ENCODE results near the gene C3orf20. TPM values are rescaled to one million over a fixed set of nuclear protein-coding genes. Genes with fewer than 3 reads are reported as not detected.
"Not testable (repeated sequence)": the region's sequence is repeated elsewhere in the genome, so short reads cannot be mapped to it uniquely, and the experiment has no call there.

C3orf20 gene
- total RNA-seq, 1 donor from 2014 or later = not detected

DNA sequence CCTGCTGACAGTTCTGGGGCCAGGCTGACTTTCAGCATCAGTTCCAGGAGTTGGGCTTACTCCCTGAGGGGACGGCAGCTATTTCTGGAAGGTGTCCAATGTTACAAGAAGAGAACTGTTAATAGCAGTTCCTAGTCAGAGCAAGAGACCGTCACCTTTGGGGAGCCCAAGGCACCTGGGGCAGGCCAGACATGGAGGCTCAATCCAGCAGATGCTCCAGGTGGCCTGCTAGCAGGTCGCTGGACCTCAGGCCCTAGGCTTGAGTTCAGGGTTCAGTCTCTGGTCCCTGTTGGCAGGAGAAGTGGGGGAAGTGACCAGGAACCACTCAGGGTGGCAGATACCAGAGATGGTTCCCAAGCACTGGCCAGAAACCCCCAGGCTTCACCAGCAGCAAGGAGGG lies 25.9 kb downstream of the C3orf20 start:
- no peak for DNase-seq

- no peak for DNase-seq
Measured at GRCh38 chr3:14701676-14702075, 26.7 kb downstream of the C3orf20 start.

GRCh38 chr3:14703128-14703750 lies 28.3 kb downstream of the C3orf20 start:
- DNase-seq = no peak

GRCh38 chr3:14703791-14704190 lies 28.9 kb downstream of the C3orf20 start:
- no peak for DNase-seq

DNA sequence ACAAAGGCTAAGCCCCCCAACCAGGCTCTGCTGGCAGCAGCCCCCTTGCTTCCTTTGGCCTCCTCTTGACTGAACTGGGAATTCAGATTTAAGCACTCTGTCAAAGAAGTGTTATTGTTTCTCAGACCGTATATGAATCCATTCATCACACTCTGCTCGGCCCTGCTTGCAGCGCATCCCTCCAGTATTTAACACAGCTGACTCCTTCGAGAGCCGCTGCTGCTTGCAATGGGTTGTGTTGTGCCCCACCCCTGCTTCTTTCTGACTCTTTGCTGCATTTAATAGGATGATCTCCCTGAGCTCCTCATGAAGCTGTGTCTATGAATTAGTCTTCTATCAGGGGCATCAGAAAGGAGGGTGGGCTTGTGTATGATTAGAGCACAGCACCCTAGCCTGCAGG lies 31.2 kb downstream of the C3orf20 start:
- DNase-seq = no peak

- DNase-seq = no peak
Measured at GRCh38 chr3:14716591-14716990, 41.6 kb downstream of the C3orf20 start.

- DNase-seq = no peak
Measured at GRCh38 chr3:14717307-14717706, 42.4 kb downstream of the C3orf20 start.

DNA sequence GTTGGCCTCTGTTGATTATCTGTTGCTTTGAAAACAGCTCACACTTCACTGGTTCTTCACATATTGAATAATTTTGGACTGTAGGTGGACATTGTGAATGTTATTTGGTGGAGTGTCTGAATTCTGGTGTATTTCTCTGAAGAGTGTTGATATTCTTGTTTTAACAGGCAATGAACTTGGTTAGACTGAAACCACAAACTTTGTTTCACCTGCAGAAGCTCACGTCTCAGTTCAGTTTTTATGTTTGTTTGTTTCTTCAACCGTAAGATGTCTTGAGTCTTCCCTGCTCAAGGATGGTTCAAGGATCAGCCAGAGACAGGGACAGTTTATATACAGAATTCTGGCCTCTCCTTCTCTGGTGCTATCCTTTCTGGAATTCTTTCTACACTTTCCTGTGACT lies 43.6 kb downstream of the C3orf20 start:
- DNase-seq = no peak

DNA sequence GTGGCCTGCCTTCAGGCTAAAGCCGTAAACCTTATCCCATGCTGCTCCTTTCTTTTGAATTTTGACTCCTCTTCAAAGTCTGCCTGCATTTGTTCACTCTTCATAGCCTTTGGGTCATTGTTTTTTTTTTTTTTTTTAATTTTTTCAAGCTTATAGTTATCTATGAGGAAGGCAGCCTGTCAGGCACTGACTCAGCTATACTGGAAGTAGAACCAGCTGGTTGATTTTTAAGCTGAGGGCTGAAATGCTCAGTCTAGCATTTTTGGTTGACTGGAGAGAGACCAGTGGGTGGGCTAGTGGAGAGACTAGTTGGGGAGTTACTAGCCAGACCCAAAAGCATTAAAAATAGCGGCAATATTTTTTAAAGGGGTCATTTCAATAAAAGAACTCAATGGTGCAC lies 44.1 kb downstream of the C3orf20 start:
- DNase-seq = no peak

DNA sequence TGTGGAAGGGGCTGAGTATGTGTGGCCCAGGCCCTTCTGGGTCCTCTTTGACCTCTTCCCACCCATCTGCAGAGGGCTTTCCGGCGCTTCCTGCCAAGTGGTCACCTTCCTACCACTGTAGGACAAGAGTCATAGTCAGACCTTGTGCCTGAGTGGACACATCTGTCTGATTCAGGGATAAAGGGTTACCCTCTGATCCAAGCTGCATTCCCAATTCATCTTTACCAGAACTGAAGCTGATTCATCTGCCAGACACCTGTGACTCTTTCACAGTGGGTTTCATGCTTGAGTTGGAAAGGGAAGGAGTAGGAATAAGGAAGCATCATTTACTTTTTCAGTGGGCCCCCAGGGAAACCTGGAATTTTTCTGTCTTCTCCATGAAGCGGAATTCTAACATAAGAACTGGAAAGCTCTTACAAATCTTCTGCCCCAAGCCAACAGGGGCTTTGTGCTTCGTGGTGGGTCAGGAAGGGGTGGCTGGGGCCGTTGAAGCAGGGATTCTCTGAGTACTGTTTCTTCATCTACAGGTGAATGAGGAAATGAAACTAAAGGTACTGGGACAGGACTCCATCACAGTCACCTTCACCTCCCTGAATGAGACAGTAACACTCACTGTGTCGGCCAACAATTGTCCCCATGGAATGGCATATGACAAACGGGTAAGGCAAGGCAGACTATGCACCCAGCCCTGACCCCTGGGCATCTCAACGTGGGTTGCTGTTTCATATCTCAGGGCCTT lies 46.4 kb downstream of the C3orf20 start:
- DNase-seq = no peak

DNA sequence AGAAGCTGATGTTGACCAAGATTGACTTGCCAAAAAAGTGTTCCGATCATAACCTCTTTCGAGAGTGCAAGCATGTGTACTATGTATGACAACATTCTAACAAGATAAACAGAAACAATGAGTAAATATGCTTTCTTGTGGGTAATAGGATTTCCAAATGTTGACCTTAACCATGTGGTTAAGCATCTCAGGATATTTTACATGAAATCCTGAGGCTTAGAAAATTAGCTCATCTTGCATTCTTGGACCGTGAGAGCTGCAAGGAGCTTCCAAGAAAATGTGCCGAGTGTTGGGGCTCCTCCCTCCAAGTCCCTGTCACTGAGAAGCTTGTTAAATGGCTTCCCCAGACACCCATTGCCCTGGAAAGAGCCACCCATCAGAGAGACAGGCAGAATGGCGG lies 50.1 kb downstream of the C3orf20 start:
- DNase-seq = peak; percentile 40

DNA sequence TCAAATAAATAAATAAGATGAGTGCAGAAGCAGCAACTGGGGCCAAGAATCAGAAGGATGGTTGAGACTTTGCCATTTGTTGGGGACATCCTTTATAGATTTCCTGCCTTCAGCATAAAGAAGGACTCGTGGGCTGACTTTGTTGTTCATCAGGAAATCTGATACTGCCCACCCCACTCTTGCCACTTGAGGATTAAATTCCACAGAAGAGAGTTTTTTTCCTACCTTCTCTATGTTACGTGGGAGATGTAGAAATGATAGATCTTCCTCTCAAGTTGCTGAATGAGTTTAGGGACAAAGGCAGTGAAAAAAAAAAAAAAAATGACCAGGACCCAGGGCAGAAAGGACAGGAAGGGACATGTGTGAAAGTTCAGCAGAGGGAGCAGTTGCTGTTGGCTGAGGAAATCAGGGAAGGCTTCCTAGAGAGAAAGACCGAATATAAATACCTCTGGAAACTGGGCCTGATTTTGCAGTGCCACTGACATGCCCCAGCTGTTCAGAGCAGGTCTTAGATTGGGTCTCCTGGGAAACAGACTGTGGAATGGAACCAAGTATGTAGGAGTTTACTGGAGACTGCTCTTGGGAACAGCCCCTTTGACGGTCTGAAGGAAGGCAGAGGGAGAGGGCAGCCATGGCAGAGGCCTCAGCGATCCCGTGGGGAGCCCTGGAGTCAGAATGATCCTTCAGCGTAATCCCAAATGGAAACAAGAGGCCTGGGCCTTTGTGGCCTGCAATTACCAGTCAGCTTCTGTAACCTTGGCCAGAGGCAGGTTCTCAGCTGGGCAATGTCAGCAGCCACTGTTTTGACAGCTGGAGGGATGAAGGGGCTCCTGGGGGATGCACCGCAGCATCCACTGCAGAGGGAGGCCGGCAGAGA lies 50.9 kb downstream of the C3orf20 start:
- DNase-seq = no peak

- DNase-seq = no peak
Measured at GRCh38 chr3:14726441-14726780, 51.5 kb downstream of the C3orf20 start.

GRCh38 chr3:14728113-14728512 lies 53.2 kb downstream of the C3orf20 start:
- DNase-seq = no peak

GRCh38 chr3:14730703-14731382 lies 55.9 kb downstream of the C3orf20 start:
- DNase-seq = no peak

- no peak for DNase-seq
Measured at GRCh38 chr3:14740983-14741382, 66.0 kb downstream of the C3orf20 start.

- DNase-seq = no peak
Measured at GRCh38 chr3:14741510-14741909, 66.6 kb downstream of the C3orf20 start.

GRCh38 chr3:14744556-14744955 lies 69.6 kb downstream of the C3orf20 start:
- DNase-seq = no peak

- DNase-seq = no peak
Measured at GRCh38 chr3:14750650-14751049, 75.7 kb downstream of the C3orf20 start.

- not testable (repeated sequence) for DNase-seq
Measured at GRCh38 chr3:14752979-14753378, 78.0 kb downstream of the C3orf20 start.

GRCh38 chr3:14757153-14757700 lies 82.3 kb downstream of the C3orf20 start:
- DNase-seq = no peak

DNA sequence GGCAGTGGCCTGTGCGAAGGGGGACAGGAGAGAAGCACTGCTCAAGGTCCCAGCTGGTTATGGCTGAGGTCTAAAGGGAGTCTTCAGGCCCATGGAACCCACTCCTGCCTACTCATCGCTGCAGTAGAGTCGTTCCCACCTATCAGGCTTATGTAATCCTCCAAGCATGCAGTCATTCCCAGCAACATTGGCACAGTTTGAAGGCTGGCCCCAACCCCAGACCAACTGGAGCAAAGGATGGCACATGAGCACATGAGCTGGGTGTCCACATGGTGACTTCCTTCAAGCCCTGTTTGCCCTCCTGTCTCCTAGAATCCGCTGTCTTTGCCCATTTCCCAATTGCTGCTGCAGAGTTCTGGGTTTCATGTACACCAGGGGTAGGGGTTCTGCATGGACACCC lies 83.4 kb downstream of the C3orf20 start:
- no peak for DNase-seq

Data from skin of body (tissue), 2 donors.